CD4-positive, alpha-beta T cell treated with Interleukin-1 beta for 1 hour (primary cell): ENCODE data around the gene FAIM2.

Experiments
- DNase-seq, 2 donors: peaks; one replicate each; pipeline ENCODE4 v3.0.0-alpha.2; 2020 to 2022

FAIM2 gene

GRCh38 chr12:49903700-49904423, at the start of gene FAIM2:
Gene FAIM2 (minus strand): TSS chr12:49903900. CDS start chr12:49903792, 108 bp downstream.
- DNase-seq, result peak; percentile 37 to 44

GRCh38 chr12:49953151-49953550, 49.5 kb upstream of the FAIM2 start:
- no peak for DNase-seq

- no peak for DNase-seq
Measured at GRCh38 chr12:49952391-49953055, 48.8 kb upstream of the FAIM2 start.

GRCh38 chr12:49951411-49952240, 47.9 kb upstream of the FAIM2 start:
- no peak for DNase-seq

GRCh38 chr12:49950273-49951251, 46.9 kb upstream of the FAIM2 start, which contains the start of gene AQP2:
Gene AQP2 (plus strand): TSS chr12:49950737. CDS start chr12:49950831, 94 bp downstream.
- no peak for DNase-seq

- no peak for DNase-seq
Measured at GRCh38 chr12:49949866-49950265, 46.2 kb upstream of the FAIM2 start.

GRCh38 chr12:49948866-49949845, 45.5 kb upstream of the FAIM2 start:
- DNase-seq, result no peak

- no peak for DNase-seq
Measured at GRCh38 chr12:49947593-49948226, 44.0 kb upstream of the FAIM2 start.

- no peak for DNase-seq
Measured at GRCh38 chr12:49946497-49946896, 42.8 kb upstream of the FAIM2 start.

GRCh38 chr12:49946086-49946485, 42.4 kb upstream of the FAIM2 start:
- DNase-seq, result no peak

GRCh38 chr12:49945394-49946080, 41.8 kb upstream of the FAIM2 start:
- DNase-seq, result peak; percentile 78

GRCh38 chr12:49944718-49945117, 41.0 kb upstream of the FAIM2 start:
- no peak for DNase-seq

- no peak for DNase-seq
Measured at GRCh38 chr12:49944046-49944445, 40.3 kb upstream of the FAIM2 start.

GRCh38 chr12:49943625-49943960, 39.9 kb upstream of the FAIM2 start:
- no peak for DNase-seq

- no peak for DNase-seq
Measured at GRCh38 chr12:49942921-49943624, 39.4 kb upstream of the FAIM2 start.

GRCh38 chr12:49942512-49942893, 38.8 kb upstream of the FAIM2 start:
- DNase-seq, result no peak

GRCh38 chr12:49941556-49942511, 38.1 kb upstream of the FAIM2 start:
- no peak for DNase-seq

- DNase-seq, result no peak
Measured at GRCh38 chr12:49939707-49940106, 36.0 kb upstream of the FAIM2 start.
